Activated naive CD4-positive, alpha-beta T cell treated with anti-CD3 and anti-CD28 coated beads, Interleukin-2, amount 50 U/mL, for 16 hours (primary cell): ENCODE measurements around the gene CYCS.
A peak's percentile ranks its signal among the peaks of the same experiment; 100 is the strongest.
"Not testable (repeated sequence)": the region's sequence is repeated elsewhere in the genome, so short reads cannot be mapped to it uniquely, and the experiment has no call there.

ENCODE experiments used
- DNase-seq: peaks from one replicate; pipeline ENCODE4 v3.0.0-alpha.2; 2020

CYCS gene

GRCh38 chr7:25118048-25118753 is 6.9 kb downstream of the CYCS start:
- DNase-seq = no peak

- DNase-seq = no peak
Observed at GRCh38 chr7:25117226-25118047, 7.6 kb downstream of the CYCS start.

GRCh38 chr7:25116621-25117020 is 8.4 kb downstream of the CYCS start:
- no peak for DNase-seq

GRCh38 chr7:25110514-25110913 is 14.5 kb downstream of the CYCS start:
- DNase-seq = not testable (repeated sequence)

GRCh38 chr7:25109276-25109675 is 15.8 kb downstream of the CYCS start:
- no peak for DNase-seq

GRCh38 chr7:25105911-25106310 is 19.1 kb downstream of the CYCS start:
- DNase-seq = no peak

- DNase-seq = no peak
Observed at GRCh38 chr7:25103773-25104172, 21.3 kb downstream of the CYCS start.

- no peak for DNase-seq
Observed at GRCh38 chr7:25101817-25102216, 23.2 kb downstream of the CYCS start.

GRCh38 chr7:25098096-25099046 is 26.7 kb downstream of the CYCS start:
- DNase-seq = peak; percentile 50

- DNase-seq = no peak
Observed at GRCh38 chr7:25095516-25096345, 29.3 kb downstream of the CYCS start.

- DNase-seq = peak; percentile 81
Observed at GRCh38 chr7:25093268-25093826, 31.7 kb downstream of the CYCS start.

GRCh38 chr7:25091779-25092178 is 33.3 kb downstream of the CYCS start:
- DNase-seq = no peak

- no peak for DNase-seq
Observed at GRCh38 chr7:25091176-25091575, 33.9 kb downstream of the CYCS start.

GRCh38 chr7:25090374-25090773 is 34.7 kb downstream of the CYCS start:
- no peak for DNase-seq

GRCh38 chr7:25087855-25088254 is 37.2 kb downstream of the CYCS start:
- no peak for DNase-seq

- no peak for DNase-seq
Observed at GRCh38 chr7:25084821-25085220, 40.2 kb downstream of the CYCS start.

GRCh38 chr7:25083201-25083600 is 41.9 kb downstream of the CYCS start:
- no peak for DNase-seq

- not testable (repeated sequence) for DNase-seq
Observed at GRCh38 chr7:25082041-25082440, 43.0 kb downstream of the CYCS start.

- no peak for DNase-seq
Observed at GRCh38 chr7:25077096-25077495, 48.0 kb downstream of the CYCS start.

GRCh38 chr7:25075459-25075858 is 49.6 kb downstream of the CYCS start:
- peak; percentile 24 for DNase-seq

- no peak for DNase-seq
Observed at GRCh38 chr7:25073451-25073850, 51.6 kb downstream of the CYCS start.
